Skeletal muscle tissue (tissue), 4 donors: ENCODE data around the gene TATDN3. TPM values are rescaled to one million over a fixed set of nuclear protein-coding genes. Genes with fewer than 3 reads are reported as not detected.

ENCODE experiments used
- H3K27ac ChIP-seq: one replicate; pipeline ENCODE4 v1.7.0; 2013; ENCODE audit warnings: mild to moderate bottlenecking, low read depth, low read length, inconsistent platforms
- H3K27me3 ChIP-seq, 3 donors: one replicate each; pipeline ENCODE4 v1.7.0; 2013; ENCODE audit warnings: low read length in 3 of 3; ENCODE audit not compliant: control insufficient read depth in 3 of 3, insufficient read depth in 3 of 3
- H3K36me3 ChIP-seq, 3 donors: one replicate each; pipeline ENCODE4 v1.7.0; 2013; ENCODE audit warnings: low read length in 3 of 3; ENCODE audit not compliant: control insufficient read depth in 3 of 3, insufficient read depth in 3 of 3
- H3K4me1 ChIP-seq, 3 donors: one replicate each; pipeline ENCODE4 v1.7.0; 2013; ENCODE audit warnings: low read length in 3 of 3, mild to moderate bottlenecking in 3 of 3; ENCODE audit not compliant: control insufficient read depth in 3 of 3, insufficient read depth in 3 of 3
- H3K4me3 ChIP-seq, 3 donors: one replicate each; pipeline ENCODE4 v1.7.0; 2013; ENCODE audit warnings: low read length in 3 of 3
- H3K9ac ChIP-seq, 3 donors: one replicate each; pipeline ENCODE4 v1.7.0; 2013; ENCODE audit warnings: low read length in 3 of 3, mild to moderate bottlenecking in 3 of 3, moderate library complexity in 2 of 3, low read depth in 1 of 3
- H3K9me3 ChIP-seq, 3 donors: one replicate each; pipeline ENCODE4 v1.7.0; 2013; ENCODE audit warnings: low read length in 3 of 3; ENCODE audit not compliant: control insufficient read depth in 3 of 3
- total RNA-seq: library from RNA; depleted of rRNA; stranded (reverse); fragments of >200 nt; gene quantifications from one replicate; pipeline ENCODE4 v1.2.3, GENCODE V29; 2014
- donor health status: Osteomylitis.

The TATDN3 gene, protein sequence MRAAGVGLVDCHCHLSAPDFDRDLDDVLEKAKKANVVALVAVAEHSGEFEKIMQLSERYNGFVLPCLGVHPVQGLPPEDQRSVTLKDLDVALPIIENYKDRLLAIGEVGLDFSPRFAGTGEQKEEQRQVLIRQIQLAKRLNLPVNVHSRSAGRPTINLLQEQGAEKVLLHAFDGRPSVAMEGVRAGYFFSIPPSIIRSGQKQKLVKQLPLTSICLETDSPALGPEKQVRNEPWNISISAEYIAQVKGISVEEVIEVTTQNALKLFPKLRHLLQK
- total RNA-seq: 9.9 TPM

DNA sequence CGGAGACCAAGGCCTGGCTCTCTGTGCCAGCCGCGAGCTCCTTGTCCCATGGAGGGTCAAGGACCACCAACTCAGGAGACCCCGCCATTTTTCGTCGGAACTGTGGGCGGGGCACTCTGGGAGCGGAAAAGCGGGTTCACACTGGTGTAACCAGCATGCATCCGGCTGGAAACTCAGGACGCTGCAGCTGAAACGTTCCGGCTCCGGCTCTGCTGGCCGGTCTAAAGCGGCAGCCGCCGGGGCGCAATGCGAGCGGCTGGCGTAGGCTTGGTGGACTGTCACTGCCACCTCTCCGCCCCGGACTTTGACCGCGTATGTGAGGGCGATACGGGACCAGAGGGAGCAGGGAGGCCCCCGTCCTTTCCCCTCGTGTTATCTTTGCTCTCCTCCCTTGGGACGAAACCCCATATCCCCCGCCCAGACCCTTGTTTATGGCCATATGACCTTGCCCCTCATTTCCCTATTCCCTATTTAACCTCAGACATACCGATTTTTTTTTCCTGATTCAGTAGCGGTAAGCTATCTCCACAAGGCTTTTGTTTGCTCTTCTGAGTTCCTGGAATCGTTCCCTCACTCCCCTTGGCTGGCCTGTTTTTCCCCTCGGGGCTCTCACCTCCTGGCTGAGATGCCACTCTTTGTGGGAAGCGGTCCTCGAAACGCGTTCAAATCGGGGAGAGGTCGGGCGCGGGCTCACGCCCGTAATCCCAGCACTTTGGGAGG, at the start of gene TATDN3, which contains the start of gene NSL1:
TSS of gene TATDN3 (plus strand) at position 219 of the 720 bp plus-strand sequence. CDS start at position 247, 28 bp downstream.
TSS of gene NSL1 (minus strand) at position 102 of the 720 bp plus-strand sequence. CDS start at position 88, 14 bp downstream.
- Histone ChIP-seq H3K9ac (peak within 1 kb of the TSS; percentile 93 to 99 (median 98)), H3K4me1 (peaks cover 7 to 11% (median 9%) of the 10 kb centered on the region in 3 donors), H3K9me3 (no peaks in the 10 kb centered on the region), H3K27ac (peak within 1 kb of the TSS; percentile 97), H3K36me3 (peaks cover 5 to 8% (median 6%) of the 10 kb centered on the region in 3 donors), H3K27me3 (no peaks in the 10 kb centered on the region), H3K4me3 (peak within 1 kb of the TSS; percentile 94 to 99 (median 99))

DNA sequence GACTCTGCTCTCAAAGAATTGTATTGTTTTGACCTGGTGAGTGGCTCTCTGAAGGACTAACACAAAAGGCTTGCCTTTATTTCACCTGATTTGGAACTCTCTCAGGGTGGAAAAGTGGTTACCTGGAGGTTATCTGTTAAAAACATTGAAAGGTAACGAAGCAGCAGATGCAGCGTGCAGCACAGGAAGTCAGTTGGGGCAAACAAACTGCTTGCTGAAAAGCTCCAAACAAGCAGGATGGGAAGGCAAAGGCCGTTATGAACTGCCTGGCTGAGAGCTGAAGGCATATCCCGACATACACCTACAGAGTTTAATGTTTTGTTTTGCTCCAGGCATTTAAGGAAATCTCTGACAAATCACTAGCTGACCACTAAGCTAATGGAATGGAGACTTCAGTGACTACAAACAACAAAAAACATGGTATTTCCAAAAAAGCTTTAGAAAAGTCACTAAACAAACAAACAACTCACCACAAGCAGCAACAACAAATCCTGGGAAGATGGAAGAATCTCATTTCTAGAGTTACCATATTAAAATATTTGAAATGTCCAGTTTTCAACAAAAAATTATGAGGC, 47.7 kb upstream of the TATDN3 start:
- Histone ChIP-seq H3K9ac (no peak overlapping the region), H3K4me1 (no peaks in the 10 kb centered on the region), H3K27me3 (no peaks in the 10 kb centered on the region), H3K9me3 (no peaks in the 10 kb centered on the region), H3K36me3 (peaks cover 0 to 2% (median 0%) of the 10 kb centered on the region in 3 donors), H3K4me3 (no peak overlapping the region), H3K27ac (no peak overlapping the region)

DNA sequence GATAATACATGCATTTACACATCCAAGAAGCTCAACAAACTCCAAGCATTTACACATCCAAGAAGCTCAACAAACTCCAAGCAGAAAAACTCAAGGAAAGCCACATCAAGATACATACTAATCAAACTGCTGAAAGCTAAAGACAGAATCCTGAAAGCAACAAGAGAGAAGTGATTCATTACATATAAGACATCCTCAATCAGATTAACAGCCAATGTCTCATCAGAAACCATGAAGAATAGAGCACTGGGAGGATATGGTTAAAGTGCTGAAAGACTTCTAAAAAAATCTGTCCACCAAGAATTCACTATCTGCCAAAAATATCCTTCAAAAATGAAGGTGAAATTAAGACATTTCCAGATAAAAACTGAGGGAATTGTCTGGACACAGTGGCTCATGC, 46.4 kb upstream of the TATDN3 start:
- H3K27me3 ChIP-seq: no peaks in the 10 kb centered on the region
- no peaks in the 10 kb centered on the region for H3K4me1 ChIP-seq
- H3K4me3 ChIP-seq: no peak overlapping the region

DNA sequence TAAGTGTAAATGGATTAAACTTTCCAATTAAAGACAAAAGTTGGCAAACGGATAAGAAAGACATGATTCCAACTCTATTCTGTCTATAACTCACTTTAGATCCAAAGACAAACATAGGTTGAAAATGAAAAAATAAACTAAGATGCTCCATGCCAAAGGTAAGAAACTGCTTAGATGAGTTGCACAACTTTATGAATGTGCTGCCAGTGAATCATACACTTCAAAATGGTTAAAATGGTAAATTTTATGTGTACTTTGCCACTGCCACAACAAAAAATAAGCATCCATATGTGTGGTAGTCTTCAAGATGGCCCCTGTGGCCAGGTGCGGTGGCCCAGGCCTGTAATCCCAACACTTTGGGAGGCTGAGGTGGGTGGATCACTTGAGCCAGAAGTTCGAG, 45.1 kb upstream of the TATDN3 start:
- no peak overlapping the region for H3K9ac ChIP-seq
- no peaks in the 10 kb centered on the region for H3K9me3 ChIP-seq
- no peaks in the 10 kb centered on the region for H3K36me3 ChIP-seq
- H3K4me3 ChIP-seq: no peak overlapping the region
- no peaks in the 10 kb centered on the region for H3K27me3 ChIP-seq
- H3K27ac ChIP-seq: no peak overlapping the region
- no peaks in the 10 kb centered on the region for H3K4me1 ChIP-seq

More for the DNA sequence above, 46.4 kb upstream of the TATDN3 start:
- Histone ChIP-seq H3K36me3 (peaks cover 0 to 2% (median 0%) of the 10 kb centered on the region in 3 donors), H3K9ac (no peak overlapping the region), H3K9me3 (no peaks in the 10 kb centered on the region), H3K27ac (no peak overlapping the region)

DNA sequence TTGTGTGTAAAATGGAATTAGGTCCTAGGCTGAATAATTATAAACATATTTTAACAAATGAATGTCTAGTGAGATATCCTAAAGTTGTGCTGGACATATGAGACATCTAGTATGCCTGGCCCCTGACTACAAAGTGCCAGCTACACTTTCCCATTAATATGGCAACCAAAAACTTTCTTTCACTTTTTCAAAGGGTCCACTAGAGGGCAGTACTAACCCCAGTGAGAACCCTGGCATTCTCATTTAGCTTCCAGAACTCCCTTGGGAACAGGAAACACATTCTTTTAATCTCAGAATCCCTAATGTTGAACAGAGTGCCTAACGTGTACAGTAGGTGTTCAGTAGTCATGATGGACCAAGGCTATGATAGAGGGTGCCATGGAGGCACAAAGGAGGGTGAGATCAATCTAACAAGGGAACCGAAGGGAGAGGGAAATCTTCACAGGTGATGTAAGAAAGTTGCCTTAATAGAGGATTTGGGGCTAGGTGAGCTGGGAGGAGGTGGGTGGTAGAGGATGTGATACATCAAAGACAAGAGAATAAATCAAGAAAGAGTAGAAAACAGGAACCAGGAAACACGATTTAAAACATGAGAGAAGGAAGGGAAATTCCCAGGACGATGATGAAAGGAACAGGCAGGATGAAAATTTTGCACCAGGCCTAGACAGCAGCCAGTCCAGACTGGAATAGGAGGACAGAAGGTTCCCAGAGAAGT, 41.7 kb upstream of the TATDN3 start:
- Histone ChIP-seq H3K27me3 (no peaks in the 10 kb centered on the region), H3K4me3 (no peak overlapping the region), H3K36me3 (no peaks in the 10 kb centered on the region), H3K9me3 (no peaks in the 10 kb centered on the region), H3K4me1 (peaks cover 0 to 4% (median 0%) of the 10 kb centered on the region in 3 donors), H3K9ac (no peak overlapping the region), H3K27ac (no peak overlapping the region)

DNA sequence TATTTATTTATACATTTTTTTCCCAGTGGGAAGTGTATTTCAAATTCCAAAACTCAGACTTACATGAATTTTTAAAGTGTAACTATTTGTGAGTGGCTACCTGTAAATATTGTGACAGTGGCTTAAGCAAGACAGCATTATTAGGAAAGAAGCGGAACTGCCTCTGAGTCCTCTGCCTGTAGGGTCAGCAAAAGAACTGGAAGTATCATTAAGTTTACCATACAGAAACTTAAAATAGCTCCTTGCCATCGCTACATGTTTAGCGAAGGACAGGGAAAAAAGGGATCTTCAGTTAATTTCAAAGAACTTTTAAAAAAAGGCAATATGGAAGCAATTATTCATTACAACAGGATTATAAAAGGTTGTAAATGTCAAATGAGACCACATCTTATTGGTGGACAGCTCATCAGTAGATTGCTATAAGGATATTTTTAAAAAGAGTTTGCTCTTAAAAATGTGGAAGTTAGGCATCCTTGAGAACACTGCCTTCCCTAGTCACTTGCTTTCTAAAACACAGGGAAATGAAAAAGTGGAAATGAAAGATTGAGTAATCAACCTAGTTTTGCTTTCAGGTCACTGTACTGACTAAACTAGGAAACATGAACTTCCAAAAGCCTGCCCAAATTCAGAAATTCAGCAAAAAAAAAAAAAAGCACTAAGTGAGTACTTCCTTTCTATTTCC, 39.3 kb upstream of the TATDN3 start:
- Histone ChIP-seq H3K4me1 (peaks cover 0 to 4% (median 0%) of the 10 kb centered on the region in 3 donors), H3K36me3 (no peaks in the 10 kb centered on the region), H3K27ac (no peak overlapping the region), H3K9ac (no peak overlapping the region), H3K27me3 (no peaks in the 10 kb centered on the region), H3K9me3 (no peaks in the 10 kb centered on the region), H3K4me3 (peak overlapping the region in 1 of 3 donors; percentile 45)

DNA sequence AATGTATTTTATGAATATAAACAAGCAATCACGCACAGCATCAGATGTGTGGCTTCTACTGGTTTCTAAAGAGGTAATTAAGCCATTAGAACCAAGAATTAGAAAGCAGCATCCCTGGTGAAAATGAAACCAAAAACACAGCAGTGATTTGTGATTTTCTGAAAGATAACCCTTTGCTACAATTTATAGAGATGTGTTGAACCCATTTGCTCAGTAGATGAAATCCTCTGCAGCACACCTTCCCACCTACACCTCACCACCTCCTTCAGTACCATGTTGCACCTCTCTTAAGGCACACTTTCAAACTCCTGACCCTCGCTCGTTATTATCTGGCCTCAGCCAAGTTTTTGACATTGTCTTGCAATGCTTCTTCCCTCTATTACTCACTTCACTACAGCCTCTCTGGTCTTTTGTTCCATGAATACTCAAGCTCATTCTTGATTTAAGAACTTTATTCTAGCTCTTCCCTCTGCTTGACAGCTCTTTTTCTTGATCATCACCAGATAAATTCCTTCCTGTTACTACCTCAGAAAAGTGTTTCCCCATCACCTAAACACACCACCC, 38.7 kb upstream of the TATDN3 start:
- peak overlapping the region; percentile 27 to 45 (median 36) for H3K4me3 ChIP-seq
- no peak overlapping the region for H3K9ac ChIP-seq
- no peak overlapping the region for H3K27ac ChIP-seq
- peaks cover 0 to 4% (median 0%) of the 10 kb centered on the region in 3 donors for H3K4me1 ChIP-seq
- no peaks in the 10 kb centered on the region for H3K27me3 ChIP-seq
- H3K36me3 ChIP-seq: no peaks in the 10 kb centered on the region
- no peaks in the 10 kb centered on the region for H3K9me3 ChIP-seq

DNA sequence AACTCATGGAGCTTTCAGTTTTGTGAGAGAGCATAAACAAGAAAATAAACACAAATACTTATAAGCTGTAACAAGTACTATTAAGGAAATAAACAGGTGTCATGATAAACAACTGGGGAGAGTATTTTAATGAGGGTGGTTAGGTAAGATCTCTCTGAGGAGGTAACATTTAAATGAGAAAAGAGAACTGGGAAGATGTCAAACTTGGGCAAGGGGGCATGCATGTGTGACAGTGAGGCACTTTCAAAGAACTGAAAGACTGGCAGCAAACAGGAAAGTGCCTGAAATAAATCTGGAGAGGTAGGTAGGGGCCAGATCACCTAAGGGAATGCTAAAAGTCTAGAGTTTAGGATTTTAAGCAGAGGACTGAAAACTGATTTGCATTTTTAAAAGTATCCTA, 37.9 kb upstream of the TATDN3 start:
- H3K9ac ChIP-seq: no peak overlapping the region
- no peaks in the 10 kb centered on the region for H3K9me3 ChIP-seq
- no peak overlapping the region for H3K4me3 ChIP-seq
- no peaks in the 10 kb centered on the region for H3K27me3 ChIP-seq
- H3K36me3 ChIP-seq: no peaks in the 10 kb centered on the region
- no peak overlapping the region for H3K27ac ChIP-seq
- H3K4me1 ChIP-seq: peaks cover 0 to 4% (median 0%) of the 10 kb centered on the region in 3 donors

DNA sequence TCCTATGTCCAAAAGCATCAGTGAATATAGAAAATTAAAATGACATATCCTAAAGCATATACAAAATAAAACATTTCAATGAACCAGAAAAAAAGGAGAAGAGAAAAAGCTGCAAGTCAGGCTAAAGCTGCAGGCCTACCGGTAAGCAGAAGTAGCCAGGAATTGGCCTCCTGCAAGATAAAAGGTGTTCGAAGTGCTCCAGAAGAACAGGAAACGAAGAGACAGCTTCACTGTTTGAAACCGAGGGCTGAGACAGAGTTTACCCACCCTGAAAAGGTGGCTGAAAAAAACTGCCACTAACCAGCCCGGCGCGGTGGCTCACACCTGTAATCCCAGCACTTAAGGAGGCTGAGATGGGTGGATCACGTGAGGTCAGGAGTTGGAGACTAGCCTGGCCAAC, 37.5 kb upstream of the TATDN3 start:
- H3K4me1 ChIP-seq: peaks cover 0 to 4% (median 0%) of the 10 kb centered on the region in 3 donors
- no peaks in the 10 kb centered on the region for H3K36me3 ChIP-seq
- no peak overlapping the region for H3K27ac ChIP-seq
- no peak overlapping the region for H3K9ac ChIP-seq
- no peaks in the 10 kb centered on the region for H3K27me3 ChIP-seq
- no peaks in the 10 kb centered on the region for H3K9me3 ChIP-seq
- H3K4me3 ChIP-seq: no peak overlapping the region
